HG02623 (cell line): ENCODE data around the gene E2F7.
A peak's percentile ranks its signal among the peaks of the same experiment; 100 is the strongest.

ENCODE experiments used
- ATAC-seq: cut with Tn5 transposase; IDR thresholded peaks from one replicate; pipeline ENCODE4 v1.9.1; 2021; ENCODE audit warnings: moderate library complexity; ENCODE audit not compliant: unreplicated experiment

E2F7 gene

GRCh38 chr12:77025782-77026314 lies 39.5 kb downstream of the E2F7 start:
- ATAC-seq = no peak

- no peak for ATAC-seq
These were observed 41.9 kb downstream of the E2F7 start for GRCh38 chr12:77023501-77023900.

- ATAC-seq = no peak
These were observed 45.4 kb downstream of the E2F7 start for GRCh38 chr12:77019920-77020319.

- ATAC-seq = no peak
These were observed 48.8 kb downstream of the E2F7 start for GRCh38 chr12:77016606-77017005.

- no peak for ATAC-seq
These were observed 52.3 kb downstream of the E2F7 start for GRCh38 chr12:77013091-77013490.

GRCh38 chr12:77010691-77011548 lies 54.4 kb downstream of the E2F7 start:
- peak; percentile 91 for ATAC-seq

- ATAC-seq = no peak
These were observed 57.9 kb downstream of the E2F7 start for GRCh38 chr12:77007476-77007875.

- no peak for ATAC-seq
These were observed 59.7 kb downstream of the E2F7 start for GRCh38 chr12:77005611-77006098.

- ATAC-seq = no peak
These were observed 61.5 kb downstream of the E2F7 start for GRCh38 chr12:77003914-77004313.

- no peak for ATAC-seq
These were observed 62.1 kb downstream of the E2F7 start for GRCh38 chr12:77003246-77003645.

GRCh38 chr12:77002382-77002781 lies 63.0 kb downstream of the E2F7 start:
- ATAC-seq = no peak

- ATAC-seq = no peak
These were observed 64.1 kb downstream of the E2F7 start for GRCh38 chr12:77001276-77001675.

GRCh38 chr12:76998908-76999556 lies 66.3 kb downstream of the E2F7 start:
- ATAC-seq = no peak

GRCh38 chr12:76998386-76998785 lies 67.0 kb downstream of the E2F7 start:
- ATAC-seq = no peak

- no peak for ATAC-seq
These were observed 68.2 kb downstream of the E2F7 start for GRCh38 chr12:76997011-76997780.

GRCh38 chr12:76990716-76991115 lies 74.7 kb downstream of the E2F7 start:
- no peak for ATAC-seq

GRCh38 chr12:76984566-76984965 lies 80.8 kb downstream of the E2F7 start:
- no peak for ATAC-seq

GRCh38 chr12:76983420-76983819 lies 81.9 kb downstream of the E2F7 start:
- no peak for ATAC-seq

- ATAC-seq = no peak
These were observed 85.2 kb downstream of the E2F7 start for GRCh38 chr12:76980196-76980595.

- no peak for ATAC-seq
These were observed 88.5 kb downstream of the E2F7 start for GRCh38 chr12:76976777-76977382.
